Effector CD8-positive, alpha-beta T cell (primary cell): ENCODE results near the gene DPH3.

Experiments used
- DNase-seq: peaks from one replicate; lab custom pipeline; 2025; lab: John Stamatoyannopoulos, UW

DPH3 gene

GRCh38 chr3:16233806-16234205 lies 30.9 kb downstream of the DPH3 start:
- no peak for DNase-seq

- no peak for DNase-seq
Observed at GRCh38 chr3:16231983-16232382, 32.8 kb downstream of the DPH3 start.

GRCh38 chr3:16229681-16230080 lies 35.1 kb downstream of the DPH3 start:
- DNase-seq: no peak

GRCh38 chr3:16227566-16227965 lies 37.2 kb downstream of the DPH3 start:
- DNase-seq: no peak

- DNase-seq: no peak
Observed at GRCh38 chr3:16224325-16224724, 40.4 kb downstream of the DPH3 start.

- DNase-seq: no peak
Observed at GRCh38 chr3:16222547-16222946, 42.2 kb downstream of the DPH3 start.

- no peak for DNase-seq
Observed at GRCh38 chr3:16221990-16222389, 42.8 kb downstream of the DPH3 start.

- DNase-seq: no peak
Observed at GRCh38 chr3:16219777-16220176, 45.0 kb downstream of the DPH3 start.

- DNase-seq: no peak
Observed at GRCh38 chr3:16216373-16216935, 48.3 kb downstream of the DPH3 start.

GRCh38 chr3:16214366-16214765 lies 50.4 kb downstream of the DPH3 start:
- DNase-seq: no peak

- no peak for DNase-seq
Observed at GRCh38 chr3:16211176-16211904, 53.4 kb downstream of the DPH3 start.
